NCI-H146 treated with DMSO at 0.1 percent for 48 hours (cell line): ENCODE results near the gene ACOT7.

Source experiments
- DNase-seq: peaks from one replicate; lab custom pipeline; 2025; ENCODE audit not compliant: unreplicated experiment; lab: John Stamatoyannopoulos, UW

The ACOT7 gene

DNA sequence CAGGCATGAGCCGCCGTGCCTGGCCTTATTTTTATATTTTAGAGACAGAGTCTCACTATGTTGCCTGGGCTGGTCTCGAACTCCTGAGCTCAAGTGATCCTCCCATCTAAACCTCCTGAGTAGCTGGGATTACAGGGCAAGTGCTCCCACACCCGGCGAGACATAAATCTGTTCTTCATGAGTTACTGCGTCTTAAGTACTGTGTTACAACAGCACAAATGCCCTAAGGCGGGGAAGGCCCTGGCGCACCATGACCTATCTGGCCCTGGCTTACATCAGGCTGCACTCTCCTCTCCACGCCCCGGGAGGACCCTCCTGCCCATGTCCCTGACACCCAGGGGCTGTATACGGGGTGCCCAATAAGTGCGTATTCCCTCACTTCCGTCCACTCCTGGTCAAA lies 136.9 kb downstream of the ACOT7 start:
- no peak for DNase-seq

GRCh38 chr1:6254691-6255090 lies 138.9 kb downstream of the ACOT7 start:
- DNase-seq = no peak

- no peak for DNase-seq
Measured at GRCh38 chr1:6253380-6253779, 140.2 kb downstream of the ACOT7 start.

DNA sequence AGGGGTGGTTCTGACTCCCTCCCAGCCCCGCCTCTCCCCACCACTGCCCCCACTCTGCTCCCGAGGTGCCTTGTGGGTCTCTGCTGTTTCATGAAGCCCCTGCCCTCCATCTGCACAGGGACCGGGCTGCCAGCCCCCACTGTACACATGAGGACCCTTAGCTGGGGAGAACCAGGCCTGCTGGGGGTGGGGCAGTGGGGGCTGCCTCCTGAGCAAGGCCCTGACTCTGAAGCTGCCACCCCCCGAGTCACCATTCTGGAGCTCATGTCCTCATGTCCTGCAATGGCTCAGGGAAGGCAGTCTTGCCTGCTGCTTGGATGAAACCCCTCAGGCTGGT lies 141.2 kb downstream of the ACOT7 start:
- no peak for DNase-seq

GRCh38 chr1:6251681-6252373 lies 141.7 kb downstream of the ACOT7 start:
- DNase-seq = no peak

- no peak for DNase-seq
Measured at GRCh38 chr1:6251233-6251632, 142.3 kb downstream of the ACOT7 start.

- no peak for DNase-seq
Measured at GRCh38 chr1:6249739-6250689, 143.6 kb downstream of the ACOT7 start.

GRCh38 chr1:6248932-6249738 lies 144.4 kb downstream of the ACOT7 start:
- DNase-seq = no peak

- DNase-seq = no peak
Measured at GRCh38 chr1:6248161-6248776, 145.3 kb downstream of the ACOT7 start.

DNA sequence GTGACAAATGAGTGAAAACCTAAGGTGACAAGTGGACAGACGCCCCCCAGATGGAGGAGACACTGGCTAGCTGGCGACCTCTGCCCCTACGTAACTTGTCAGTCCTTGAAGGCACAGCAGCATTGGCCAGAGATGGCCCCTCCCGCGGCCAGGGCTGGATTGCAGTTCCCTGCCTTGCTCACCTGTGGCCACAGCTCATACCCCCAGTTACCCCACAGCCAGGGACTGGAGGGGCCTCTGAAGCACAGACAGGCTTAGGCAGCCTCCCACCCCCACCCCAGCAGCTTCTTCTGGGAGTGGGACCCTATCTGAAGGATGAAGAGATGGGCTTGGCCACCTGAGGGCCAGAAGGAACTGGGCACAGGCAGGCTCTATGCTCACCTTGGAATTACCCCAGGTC lies 145.9 kb downstream of the ACOT7 start:
- DNase-seq = no peak

- peak; percentile 36 for DNase-seq
Measured at GRCh38 chr1:6246497-6247467, 146.8 kb downstream of the ACOT7 start.

DNA sequence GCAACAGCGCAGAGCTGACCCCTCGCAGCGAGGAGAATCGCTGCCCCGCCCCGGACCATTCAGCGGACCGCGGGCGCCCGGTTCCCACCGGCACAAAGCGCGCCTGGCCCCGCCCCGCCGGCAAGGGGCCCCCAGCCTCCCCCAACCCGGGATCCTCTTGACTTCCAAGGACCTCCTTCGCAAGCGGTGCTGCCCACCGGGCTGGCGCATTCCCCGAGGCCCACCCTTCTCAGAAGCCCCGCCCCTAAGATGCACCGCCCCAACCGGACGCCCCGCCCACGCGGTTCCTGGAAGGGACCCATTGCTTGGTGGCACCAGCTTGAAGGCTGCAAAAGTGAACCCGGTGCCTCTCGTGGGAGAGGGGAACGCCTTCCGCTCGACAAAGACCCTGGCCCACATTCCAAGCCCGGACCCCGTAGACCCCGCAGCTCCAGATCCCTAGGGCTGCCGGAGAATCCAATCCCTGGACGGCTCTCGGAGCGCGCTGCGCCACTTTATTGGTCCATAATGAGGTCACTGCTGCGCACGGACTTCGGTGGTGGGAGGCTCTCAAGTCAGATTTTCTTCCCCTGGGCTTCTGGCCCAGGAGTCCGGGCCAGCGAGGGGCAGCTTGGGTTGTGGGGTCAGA lies 147.6 kb downstream of the ACOT7 start:
- DNase-seq = peak; percentile 29

DNA sequence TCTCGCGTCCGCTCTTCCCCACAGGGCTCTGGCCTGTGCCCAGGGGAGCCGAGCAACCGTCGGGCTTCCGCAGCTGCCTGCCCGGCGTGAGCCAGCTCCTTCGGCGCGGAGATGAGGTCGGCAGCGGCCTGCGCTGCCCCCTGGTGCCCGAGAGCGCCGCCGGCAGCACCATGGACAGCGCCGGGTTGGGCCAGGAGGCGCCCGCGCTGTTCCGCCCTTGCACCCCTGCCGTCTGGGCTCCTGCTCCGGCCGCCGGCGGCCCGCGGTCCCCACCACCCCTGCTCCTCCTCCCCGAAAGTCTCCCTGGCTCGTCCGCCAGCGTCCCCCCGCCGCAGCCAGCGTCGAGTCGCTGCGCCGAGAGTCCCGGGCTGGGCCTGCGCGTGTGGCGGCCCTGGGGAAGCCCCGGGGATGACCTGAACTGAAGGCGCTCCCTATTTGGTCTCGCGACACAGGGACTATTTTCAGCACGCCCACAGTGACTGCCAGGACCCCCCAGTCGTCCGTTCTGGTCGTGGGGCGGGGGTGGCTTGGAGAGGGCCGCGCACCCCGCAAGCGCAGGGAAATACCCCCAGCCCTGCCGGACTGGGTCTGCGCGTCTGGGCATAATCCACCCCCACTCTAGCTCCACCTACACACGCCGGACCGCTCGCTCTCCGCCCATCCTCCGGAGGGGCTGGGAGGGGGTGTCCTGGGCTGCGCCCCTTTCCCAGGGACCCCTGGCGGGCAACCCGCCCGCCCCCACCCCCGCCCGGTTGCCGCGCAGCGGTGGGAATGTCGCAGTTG lies 148.3 kb downstream of the ACOT7 start:
- DNase-seq = peak; percentile 18

DNA sequence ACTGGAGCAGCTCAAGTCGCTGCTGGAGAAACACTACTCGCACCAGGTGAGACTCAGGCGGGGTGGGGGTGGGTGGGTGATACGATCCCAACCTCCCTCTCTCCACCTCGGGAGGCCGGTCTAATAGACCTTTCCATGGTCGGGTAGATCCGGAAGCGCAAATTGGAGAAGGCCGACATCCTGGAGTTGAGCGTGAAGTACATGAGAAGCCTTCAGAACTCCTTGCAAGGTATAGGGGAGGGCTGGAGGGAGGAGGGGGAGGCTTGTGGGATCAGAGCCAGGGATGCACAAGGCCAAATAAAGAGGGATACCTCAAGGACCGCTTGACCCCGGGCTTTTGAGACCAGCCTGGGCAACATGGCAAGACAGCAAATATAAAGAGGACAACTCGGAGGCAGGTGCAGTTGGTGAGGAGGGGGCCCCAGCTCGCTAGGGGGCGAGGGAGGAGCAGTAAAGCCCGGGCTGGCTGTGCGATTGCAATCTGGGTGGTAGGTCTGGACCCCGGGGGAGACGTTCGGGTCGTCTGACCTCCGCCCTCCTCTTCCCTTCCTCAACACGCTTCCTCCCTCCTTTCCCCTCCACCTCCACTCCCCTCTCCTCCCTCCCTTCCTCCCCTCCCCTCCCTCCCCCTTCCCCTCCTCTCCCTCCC lies 149.0 kb downstream of the ACOT7 start:
- no peak for DNase-seq

DNA sequence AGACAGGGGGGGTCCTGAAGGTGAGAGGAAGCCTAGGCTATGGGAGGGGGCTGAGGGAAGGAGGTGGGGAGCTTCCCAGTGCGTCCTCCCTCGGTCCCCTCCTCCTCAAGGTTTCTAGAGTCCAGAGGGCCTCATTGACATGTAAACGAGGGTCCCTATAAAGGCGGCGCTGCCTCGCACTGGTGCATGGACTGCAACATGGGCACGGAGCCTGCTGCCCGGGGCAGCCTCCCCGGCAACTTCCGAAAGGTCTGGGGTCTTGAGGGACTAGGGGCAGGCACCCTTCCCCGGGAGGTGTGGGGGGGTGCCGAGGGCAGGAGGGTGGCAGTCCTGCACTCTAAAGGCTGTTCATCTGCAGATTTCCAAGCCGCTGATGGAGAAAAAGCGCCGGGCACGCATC lies 149.6 kb downstream of the ACOT7 start, which contains the start of gene HES3:
HES3 (plus strand) TSS at position 187 of the 400 bp plus-strand sequence; CDS start at position 374, 187 bp downstream.
- DNase-seq = no peak

DNA sequence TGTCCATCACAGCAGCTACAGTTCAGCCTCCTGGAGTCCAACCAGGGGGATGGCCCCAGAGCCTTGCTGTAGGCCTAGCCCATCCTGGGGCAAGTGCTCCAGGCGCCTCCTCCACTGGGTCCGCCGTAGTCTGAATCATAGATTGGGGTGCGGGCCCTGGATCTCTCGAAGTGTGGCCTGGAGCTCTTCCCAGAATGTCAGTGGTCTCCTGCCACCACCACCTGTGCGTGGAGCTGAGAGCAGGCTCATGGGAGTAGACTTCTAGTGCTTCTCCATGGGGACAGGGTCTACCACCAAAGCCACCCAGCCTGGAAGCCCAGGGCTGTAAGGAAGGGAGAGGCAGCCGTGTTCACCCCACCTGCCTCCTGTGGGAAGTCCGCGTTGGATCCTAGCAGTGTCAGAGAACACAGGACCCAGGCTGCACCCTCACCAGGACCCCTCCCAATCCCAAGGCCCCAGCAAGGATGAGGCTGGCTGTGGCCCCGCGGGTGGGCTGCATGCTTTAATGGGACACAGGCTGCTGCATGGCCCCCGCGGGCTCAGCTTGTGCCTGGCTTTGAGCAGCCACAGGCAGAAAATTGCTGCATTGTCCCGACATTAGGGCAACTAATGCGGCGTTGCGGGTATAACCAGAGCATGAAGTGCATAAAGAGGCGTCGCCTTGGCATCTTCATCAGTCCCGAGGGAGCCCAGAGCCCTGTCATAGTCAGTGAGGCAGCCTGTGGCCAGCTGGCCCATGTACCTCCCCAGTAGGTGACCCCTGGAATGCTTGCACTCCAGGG lies 150.3 kb downstream of the ACOT7 start:
- DNase-seq = no peak
